Skeletal muscle cell (primary cell): ENCODE measurements around the gene MSMB.
"Not testable (repeated sequence)": the region's sequence is repeated elsewhere in the genome, so short reads cannot be mapped to it uniquely, and the experiment has no call there.

Experiments
- DNase-seq: peaks from one replicate; pipeline ENCODE4 v3.0.0-alpha.2; 2010; ENCODE audit warnings: low read depth
- H3K4me3 ChIP-seq: 2 replicates; pipeline ENCODE4 v1.5.1; 2011; ENCODE audit warnings: low read depth, mild to moderate bottlenecking, control low read depth, low read length, moderate library complexity

MSMB gene

DNA sequence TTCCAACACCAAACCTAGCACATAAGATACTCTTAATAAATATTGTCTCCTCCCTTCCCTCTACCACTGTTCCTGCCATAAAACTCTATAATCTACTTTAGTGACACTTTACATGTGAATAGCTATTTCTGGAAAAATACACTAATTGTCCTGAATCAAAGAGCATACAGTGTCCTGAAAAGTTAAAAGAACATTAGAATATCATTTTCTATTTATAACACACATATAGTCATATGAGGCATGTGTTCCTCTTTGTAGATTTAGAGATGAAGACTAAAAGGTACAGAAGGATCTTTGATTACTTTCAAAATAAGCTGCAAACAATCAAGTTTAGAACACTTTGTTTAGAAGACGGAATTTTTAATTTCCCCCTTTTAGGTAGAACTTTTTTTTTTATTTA lies 29.3 kb downstream of the MSMB start:
- no peak for DNase-seq

DNA sequence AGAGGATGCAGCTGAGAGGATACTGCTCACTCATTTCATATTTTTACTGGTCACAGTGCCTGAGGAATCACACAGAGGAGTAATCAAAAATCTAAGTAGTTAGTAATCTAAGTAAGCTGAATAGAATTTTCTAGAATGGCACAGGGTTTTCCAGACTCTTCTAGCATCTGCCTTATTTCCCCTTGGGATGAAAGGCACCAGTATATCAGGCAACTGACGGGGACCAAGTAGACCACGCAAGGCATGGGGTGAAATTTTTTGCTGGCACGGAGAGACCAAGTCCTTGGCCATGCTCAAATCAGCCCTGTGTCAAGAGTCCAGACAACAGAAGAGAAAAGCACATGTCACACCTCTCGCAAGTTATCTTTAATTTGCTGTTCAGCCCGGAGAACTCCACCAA lies 29.9 kb downstream of the MSMB start:
- DNase-seq, result no peak
- H3K4me3 ChIP-seq, result no peak overlapping the region

More for the DNA sequence above, 29.3 kb downstream of the MSMB start:
- H3K4me3 ChIP-seq, result no peak overlapping the region

DNA sequence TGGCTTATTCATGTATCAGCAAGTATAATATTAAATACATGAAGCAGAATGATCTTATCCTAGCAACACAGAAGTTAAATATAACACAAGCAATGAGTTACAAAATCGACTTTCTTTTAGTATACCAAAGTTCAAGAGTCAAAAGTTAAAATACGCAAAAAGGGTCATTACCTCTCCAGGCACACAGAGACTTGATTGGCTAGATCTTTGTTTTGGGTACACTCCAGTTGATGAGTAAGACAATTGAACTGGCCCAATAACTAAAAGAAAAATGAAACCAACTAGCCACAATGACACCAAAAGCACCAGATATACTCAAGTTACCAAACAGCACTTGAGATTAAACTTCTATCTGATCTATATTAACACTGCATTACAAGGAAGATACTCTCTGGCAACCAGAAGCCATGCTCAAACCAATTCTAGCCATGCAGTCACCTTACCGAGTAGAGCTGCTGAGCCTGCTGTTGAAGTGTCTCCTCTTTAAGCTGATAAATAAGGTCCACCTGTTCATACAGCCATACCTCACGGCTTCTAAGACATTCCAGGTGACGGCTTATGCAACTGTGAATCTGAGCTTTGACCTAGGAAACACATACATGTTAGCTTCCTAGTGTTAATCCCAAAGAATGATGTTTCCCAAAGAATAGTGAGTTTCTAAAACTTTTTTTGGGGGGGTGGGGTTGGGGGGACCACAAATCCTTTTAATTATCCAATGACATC lies 31.2 kb downstream of the MSMB start:
- H3K4me3 ChIP-seq, result no peak overlapping the region
- DNase-seq, result no peak

DNA sequence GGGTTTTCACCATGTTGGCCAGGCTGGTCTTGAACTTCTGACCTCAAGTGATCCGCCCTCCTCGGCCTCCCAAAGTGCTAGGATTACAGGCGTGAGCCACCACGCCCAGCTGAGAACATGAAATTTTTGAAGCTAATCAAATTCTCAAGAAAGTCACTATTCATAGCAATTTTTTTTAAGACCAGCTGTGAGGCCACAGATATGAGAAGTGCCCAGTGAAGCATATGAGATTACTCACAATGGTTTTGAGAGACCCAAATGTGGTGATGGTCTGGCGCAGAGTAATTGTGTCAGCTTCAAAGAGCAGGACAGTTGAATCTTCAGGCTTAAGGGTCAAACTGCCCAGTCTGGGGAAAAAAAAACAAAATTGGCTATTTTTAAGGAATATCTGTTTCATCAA lies 31.9 kb downstream of the MSMB start:
- DNase-seq, result no peak
- H3K4me3 ChIP-seq, result no peak overlapping the region

DNA sequence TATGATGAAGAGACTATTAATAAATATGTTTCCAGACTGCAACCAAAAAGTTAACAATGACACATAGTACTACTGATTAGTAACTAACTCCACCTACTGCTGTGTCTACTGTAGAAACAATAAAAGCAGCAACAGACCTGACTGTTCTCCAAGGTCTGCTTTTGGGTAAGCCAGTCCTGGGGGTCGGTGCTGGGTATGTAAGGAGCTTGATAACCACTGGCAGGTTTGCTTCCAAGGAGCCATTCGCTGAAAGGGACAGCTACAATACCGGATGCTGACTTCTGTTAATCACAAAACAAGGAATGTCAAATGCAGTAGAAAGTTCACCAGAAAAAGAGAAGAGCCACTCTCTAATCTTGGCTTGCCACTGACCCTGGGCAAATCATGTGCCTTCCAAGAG lies 33.3 kb downstream of the MSMB start:
- DNase-seq, result no peak
- H3K4me3 ChIP-seq, result no peak overlapping the region

DNA sequence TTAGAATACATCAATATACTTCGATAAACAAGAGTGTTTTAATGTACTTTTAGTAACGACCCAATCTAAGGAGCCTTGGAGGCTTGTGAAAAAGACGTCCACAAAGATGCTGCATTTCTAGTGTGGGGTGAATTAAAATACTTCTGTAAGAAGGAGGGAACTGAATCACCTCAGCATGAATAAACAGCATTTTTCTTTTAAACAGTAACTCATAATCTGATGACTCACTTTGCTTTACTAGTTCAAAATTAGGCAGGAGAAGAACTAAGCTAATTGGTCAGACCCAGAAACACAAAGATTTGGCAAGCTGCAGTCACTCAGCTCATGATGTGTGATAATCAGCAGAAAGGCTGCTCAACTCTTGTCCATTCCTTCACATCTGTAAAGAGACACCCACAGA lies 39.9 kb downstream of the MSMB start:
- no peak for DNase-seq
- H3K4me3 ChIP-seq, result no peak overlapping the region

DNA sequence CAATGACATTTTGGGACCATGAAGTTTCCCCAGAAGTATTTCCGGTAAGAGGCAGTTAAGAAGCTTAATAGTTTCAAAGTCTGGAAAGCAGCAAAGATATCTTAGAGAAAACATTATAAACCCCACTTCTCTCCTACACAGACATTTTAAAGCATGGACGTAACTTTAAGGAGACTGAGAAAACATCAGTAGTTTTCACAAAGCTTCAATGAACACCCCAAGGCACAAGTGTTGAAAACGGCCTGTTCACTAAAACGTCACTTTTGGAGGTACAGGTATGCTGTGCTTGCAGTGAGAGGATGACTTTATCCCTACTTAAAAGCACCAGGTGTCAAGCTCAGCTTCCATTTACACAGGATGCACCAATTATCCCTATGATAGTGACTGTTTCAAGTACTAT lies 40.7 kb downstream of the MSMB start:
- no peak for DNase-seq
- no peak overlapping the region for H3K4me3 ChIP-seq

DNA sequence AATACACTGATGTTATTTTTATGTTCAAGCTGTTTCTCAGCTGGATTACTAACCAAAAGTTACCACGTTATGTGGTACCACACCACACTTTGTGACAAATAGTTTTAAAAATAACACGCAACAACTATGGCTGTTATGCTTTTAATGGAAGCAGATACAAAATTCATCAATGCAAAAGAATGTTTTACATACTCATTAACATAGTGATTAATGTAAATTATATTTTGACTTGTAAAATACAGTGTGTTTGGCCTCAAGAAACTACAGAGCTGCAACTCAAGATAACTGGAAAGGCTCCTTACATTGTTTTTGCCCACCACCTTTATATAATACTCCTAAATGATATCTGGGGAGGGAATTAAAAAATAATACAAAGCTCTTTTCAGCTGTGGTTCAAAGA lies 41.1 kb downstream of the MSMB start:
- no peak overlapping the region for H3K4me3 ChIP-seq
- no peak for DNase-seq

DNA sequence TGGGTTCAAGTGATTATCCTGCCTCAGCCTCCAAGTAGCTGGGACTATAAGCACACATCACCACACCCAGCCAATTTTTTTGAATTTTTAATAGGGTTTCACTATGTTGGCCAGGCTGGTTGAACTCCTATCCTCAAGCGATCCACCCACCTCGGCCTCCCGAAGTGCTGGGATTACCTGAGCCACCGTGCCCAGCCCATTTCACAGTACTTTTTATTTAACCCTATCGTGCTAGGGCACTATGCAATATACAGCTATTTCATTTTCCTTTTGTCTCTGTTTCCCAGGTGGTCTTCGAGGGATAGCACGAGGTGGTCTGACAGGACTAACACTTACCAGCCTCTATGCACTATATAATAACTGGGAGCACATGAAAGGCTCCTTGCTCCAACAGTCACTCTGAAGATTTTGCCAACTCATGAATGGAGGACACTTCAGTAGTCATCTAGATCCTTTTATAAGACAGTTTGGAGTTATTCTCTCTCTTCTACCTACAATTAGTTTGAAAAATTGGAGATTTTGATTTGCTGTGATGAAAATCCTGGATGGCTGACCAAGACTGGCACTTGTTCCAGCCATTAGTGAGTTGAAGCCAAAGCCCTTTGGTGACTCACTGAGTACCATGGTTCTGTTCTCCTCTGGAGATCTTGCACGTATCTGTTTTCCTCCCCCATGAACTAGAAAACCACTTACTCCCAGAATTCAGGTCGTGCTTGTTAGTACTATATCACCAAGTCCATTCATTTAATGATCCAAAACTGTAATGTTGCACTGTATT lies 43.0 kb downstream of the MSMB start:
- no peak overlapping the region for H3K4me3 ChIP-seq
- DNase-seq, result no peak

DNA sequence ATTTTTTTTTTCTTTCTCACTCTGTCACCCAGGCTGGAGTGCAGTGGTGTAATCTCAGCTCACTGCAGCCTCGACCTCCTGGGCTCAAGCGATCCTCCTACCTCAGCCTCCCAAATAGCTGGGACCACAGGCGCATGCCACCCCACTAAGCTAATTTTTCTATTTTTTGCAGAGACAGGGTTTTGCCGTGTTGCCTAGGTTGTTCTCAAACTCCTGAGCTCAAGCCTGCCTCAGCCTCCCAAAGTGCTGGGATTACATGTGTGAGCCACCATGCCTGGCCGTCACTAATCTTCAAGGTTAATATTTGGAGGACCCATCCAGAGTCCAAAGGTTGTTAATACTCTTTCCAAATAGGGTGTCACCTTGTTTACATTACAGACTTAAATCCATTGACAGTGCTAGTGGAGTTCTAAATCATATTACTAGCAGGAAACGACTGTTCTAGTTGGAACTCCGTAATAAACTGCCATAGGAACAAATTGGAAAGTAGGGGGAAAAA lies 43.8 kb downstream of the MSMB start:
- DNase-seq, H3K4me3 ChIP-seq: not testable (repeated sequence)

DNA sequence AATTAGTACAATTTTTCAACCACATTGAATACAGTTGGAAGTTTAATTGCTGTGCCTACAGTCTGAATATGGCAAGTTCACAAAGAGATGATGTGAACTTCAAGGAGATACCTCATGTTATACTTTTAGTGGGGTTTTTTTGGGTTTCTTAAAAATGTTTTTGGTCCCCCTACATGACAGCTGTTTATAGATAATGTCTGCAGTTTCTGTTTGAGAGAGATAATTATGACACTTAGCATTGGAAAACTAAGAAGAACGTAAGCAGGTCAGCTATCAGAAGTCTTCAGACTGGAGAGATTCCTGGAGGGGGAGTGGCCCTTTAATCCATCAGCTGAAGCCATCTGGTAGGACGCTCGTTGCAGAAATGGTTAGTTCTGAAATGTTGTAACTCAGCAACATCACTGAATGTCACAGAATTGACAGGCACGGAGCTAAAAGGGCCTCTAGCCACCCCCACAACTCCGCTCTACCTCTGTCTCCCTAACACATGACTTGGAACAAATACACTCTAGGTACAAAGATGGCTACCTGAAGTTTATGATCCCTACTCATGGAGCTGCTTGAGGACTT lies 44.8 kb downstream of the MSMB start:
- no peak overlapping the region for H3K4me3 ChIP-seq
- no peak for DNase-seq

DNA sequence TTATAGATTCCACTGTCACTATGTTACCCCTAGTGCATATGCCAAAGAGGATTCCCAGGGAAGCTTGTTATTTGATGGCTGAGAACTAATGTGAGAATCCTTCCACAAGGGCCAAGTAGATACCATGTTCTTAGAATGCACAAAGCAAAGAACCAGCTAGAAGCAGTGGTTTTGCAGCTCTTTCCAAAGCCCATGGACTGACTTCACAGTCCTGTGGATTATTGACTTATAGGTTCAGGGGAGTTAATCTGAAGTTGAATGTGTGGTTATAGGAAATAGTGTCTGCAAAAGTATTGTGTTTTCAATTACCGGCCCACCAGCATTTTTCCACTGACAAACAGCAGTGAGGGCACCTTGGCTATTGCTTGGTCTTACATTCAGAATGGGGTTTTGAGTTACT lies 45.5 kb downstream of the MSMB start:
- H3K4me3 ChIP-seq, result no peak overlapping the region
- no peak for DNase-seq

DNA sequence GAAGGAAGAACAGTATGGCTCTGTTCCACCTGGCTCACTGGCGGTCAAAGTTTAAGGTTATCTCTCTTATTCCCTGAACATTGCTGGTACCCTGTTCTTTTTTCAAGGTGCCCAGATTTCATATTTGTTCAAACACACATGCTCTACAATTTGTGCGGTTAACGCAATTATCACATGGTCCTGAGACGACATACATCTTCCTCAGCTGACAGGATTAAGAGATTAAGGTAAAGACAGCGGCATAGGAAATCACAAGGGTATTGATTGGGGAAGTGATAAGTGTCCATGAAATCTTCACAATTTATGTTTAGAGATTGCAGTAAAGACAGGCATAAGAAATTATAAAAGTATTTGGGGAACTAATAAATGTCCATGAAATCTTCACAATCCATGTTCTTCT lies 46.1 kb downstream of the MSMB start:
- not testable (repeated sequence) for H3K4me3 ChIP-seq, DNase-seq

DNA sequence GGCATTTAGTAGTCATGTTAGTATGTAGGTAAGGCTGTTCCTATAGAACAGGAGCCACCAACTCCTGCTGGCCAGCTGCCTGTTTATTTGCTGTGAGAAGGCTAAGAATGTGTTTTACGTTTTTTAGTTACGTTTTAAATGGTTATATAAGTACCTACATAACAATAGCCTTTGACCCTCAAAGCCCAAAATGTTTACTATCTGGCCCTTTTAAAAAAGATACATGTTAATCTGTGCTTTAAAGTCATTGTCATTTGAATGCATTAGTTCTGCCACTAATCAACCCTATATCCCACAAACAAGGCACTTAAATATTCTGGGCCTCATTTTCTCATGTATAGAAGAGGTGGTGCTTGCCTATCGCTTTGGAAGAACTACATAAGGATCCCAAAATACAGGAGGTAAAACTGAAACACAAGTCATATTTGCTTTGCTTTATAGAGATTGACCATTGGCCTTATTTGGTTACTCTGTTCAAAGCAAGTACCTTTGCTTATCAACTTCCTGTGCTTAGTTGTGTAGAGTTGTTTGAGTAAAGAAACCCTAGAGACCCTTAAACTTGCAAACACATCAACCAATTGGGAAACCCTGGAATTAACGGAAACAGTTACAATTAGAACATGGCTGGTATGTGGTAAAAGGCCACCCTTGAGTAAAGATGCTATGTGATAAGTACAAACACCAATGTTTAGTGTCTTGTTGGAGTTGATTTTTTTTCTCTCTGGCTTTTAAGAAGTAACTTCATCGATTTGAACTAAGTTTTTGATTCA lies 47.9 kb downstream of the MSMB start:
- no peak overlapping the region for H3K4me3 ChIP-seq
- no peak for DNase-seq

DNA sequence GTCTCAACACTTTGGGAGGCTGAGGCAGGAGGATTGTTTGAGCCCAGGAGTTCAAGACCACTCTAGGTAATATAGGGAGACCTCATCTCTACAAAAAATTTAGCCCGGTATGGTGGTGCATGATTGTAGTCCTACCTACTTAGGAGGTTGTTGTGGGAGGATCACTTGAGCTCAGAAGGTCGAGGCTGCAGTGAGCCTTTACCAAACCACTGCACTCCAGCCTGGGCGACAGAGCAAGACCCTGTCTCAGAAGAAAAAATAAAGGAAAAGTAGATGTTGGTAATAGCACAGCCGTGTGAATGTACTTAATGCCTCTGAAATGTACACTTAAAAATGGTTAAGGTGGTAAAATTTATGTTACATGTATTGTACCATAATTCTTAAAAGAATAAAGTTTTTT lies 48.5 kb downstream of the MSMB start:
- no peak overlapping the region for H3K4me3 ChIP-seq
- DNase-seq, result no peak

DNA sequence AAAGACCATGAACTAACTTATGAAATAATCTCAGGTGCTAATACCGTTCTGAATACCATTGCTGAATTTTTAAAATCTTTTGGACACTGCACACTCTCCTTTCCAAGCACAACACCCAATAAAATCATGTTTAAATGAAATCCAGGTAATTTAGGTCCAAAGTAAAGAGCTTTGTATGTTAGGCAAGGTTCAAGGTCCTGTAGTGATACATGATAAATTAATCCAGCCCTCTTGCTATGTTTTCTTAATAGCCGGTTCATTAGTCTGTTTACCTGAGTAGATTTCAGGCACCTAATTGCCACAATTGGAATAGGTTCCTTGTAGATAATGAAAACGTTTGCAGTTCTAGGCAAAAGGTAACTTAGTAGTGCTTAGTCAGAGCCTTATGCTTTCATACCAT lies 60.5 kb downstream of the MSMB start:
- DNase-seq, H3K4me3 ChIP-seq: not testable (repeated sequence)

DNA sequence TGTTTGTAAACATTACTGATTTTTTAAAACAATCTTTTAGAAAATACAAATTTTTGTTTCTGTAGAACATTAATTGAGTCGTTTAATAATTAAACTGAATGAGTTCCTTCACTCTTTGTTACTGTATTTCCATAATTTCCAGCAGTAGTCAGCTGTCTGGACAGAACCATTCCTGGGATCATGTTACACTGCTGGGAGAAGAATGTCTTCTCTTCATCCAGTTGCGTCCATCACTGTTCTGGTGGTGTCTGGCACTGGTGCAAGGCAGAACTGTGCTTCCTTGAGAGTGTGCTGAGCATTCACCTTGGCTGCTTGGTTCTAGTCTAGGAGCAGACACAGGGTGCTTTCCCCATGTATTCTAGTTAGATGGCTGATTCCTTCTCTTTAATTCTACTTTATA lies 61.6 kb downstream of the MSMB start:
- not testable (repeated sequence) for DNase-seq, H3K4me3 ChIP-seq

DNA sequence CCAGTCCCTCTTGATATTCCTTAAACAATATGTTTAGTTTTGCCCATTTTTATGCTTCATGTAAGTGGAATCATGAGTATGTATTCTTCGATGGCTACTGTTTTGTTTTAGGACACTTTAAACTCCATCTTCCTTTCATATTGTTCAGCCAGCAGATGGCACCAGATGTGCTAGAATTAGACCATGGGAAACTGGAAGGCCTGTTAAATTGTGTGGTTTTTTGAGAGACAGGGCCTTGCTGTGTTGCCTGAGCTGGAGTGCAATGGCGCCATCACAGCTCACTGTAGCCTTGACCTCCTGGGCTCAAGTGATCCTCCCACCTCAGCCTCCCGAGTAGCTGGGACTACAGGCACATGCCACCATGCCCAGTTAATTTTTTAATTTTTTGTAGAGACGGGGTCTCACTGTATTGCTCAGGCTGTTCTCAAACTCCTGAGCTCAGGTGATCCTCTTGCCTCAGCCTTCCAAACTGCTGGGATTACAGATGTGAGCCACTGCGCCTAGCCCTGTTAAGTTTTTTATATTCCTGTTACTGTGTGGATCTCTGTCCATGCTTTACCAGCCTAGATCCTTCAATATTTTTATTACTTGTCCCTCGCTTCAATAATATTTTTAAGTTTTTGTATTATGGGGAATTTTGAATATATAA lies 62.4 kb downstream of the MSMB start:
- DNase-seq, result peak; percentile 19
- not testable (repeated sequence) for H3K4me3 ChIP-seq
